H1 (cell line): Measurements from ENCODE around the gene METTL5. TPM values are rescaled to one million over a fixed set of nuclear protein-coding genes. Genes with fewer than 3 reads are reported as not detected.

Experiments
- CTCF ChIA-PET: fragments of 300-600 bp; sonication (Branson Sonifier 250); formaldehyde crosslinking; loops from one replicate; lab custom pipeline; 2021; ENCODE audit not compliant: partially characterized antibody; lab: Charles Lee
- POLR2A ChIA-PET: fragments of 300-600 bp; sonication (Branson Sonifier 250); formaldehyde crosslinking; loops from one replicate; lab custom pipeline; 2021; ENCODE audit warnings: inconsistent platforms; ENCODE audit not compliant: partially characterized antibody; lab: Charles Lee
- DNase-seq, 2 experiments: peaks; one replicate each; pipeline versions ENCODE4 v3.0.0 to v3.0.0-alpha.2; 2010 to 2022; ENCODE audit warnings: low spot score in 2 of 2, low read depth in 1 of 2, mixed read lengths in 1 of 2
- FAIRE-seq: peaks from 2 replicates; lab custom pipeline; 2011; peaks lifted over from hg19 to GRCh38; lab: Jason Lieb, UNC
- H2AFZ ChIP-seq: 2 replicates; pipeline ENCODE4 v1.8.1; 2012; ENCODE audit warnings: low read length, inconsistent platforms
- H2AK5ac ChIP-seq: 2 replicates; pipeline ENCODE4 v1.6.1; 2013; ENCODE audit warnings: low read depth, low read length
- H2BK120ac ChIP-seq: replicated peaks from 2 replicates; pipeline ENCODE3; 2013; ENCODE audit warnings: low read depth, low read length, inconsistent platforms
- H2BK12ac ChIP-seq: 2 replicates; pipeline ENCODE4 v1.6.1; 2013; ENCODE audit warnings: low read depth, low read length
- H2BK15ac ChIP-seq: 2 replicates; pipeline ENCODE4 v1.6.1; 2013; ENCODE audit warnings: low read length
- H2BK20ac ChIP-seq: 2 replicates; pipeline ENCODE4 v1.6.1; 2013; ENCODE audit warnings: low read length
- H2BK5ac ChIP-seq: 2 replicates; pipeline ENCODE4 v1.6.1; 2013; ENCODE audit warnings: low read depth, low read length
- H3K14ac ChIP-seq: 2 replicates; pipeline ENCODE4 v1.6.1; 2013; ENCODE audit warnings: inconsistent platforms; ENCODE audit not compliant: insufficient read length
- H3K18ac ChIP-seq: 2 replicates; pipeline ENCODE4 v1.6.1; 2013; ENCODE audit warnings: low read length; ENCODE audit errors: extremely low read depth
- H3K23ac ChIP-seq: 2 replicates; pipeline ENCODE4 v1.6.1; 2013; ENCODE audit warnings: inconsistent platforms; ENCODE audit not compliant: insufficient read length
- H3K23me2 ChIP-seq: 2 replicates; pipeline ENCODE4 v1.6.1; 2013; ENCODE audit warnings: low read depth, low read length
- H3K27ac ChIP-seq: 2 replicates; pipeline ENCODE4 v1.6.1; 2011; ENCODE audit warnings: low read depth, low read length, inconsistent platforms
- H3K27me3 ChIP-seq, 4 experiments: replicated peaks in 1 of 4; 1 replicate in 1 of 4; 2 replicates in 3 of 4; pipeline versions ENCODE4 v1.6.1 to v1.8.1; 2011 to 2013; ENCODE audit warnings: low read length in 3 of 4, mild to moderate bottlenecking in 3 of 4, inconsistent platforms in 2 of 4, mixed read lengths in 2 of 4, moderate library complexity in 1 of 4; ENCODE audit not compliant: control insufficient read depth in 3 of 4, insufficient read depth in 3 of 4; ENCODE audit errors: extremely low read depth in 1 of 4
- H3K36me3 ChIP-seq, 4 experiments: 2 replicates each; pipeline versions ENCODE4 v1.6.1 to v1.8.1; 2011 to 2013; ENCODE audit warnings: mild to moderate bottlenecking in 4 of 4, low read length in 3 of 4, moderate library complexity in 2 of 4, control low read depth in 1 of 4, inconsistent platforms in 1 of 4; ENCODE audit not compliant: insufficient read depth in 4 of 4, control insufficient read depth in 2 of 4
- H3K4ac ChIP-seq: replicated peaks from 2 replicates; pipeline ENCODE3; 2013; ENCODE audit warnings: low read length, low read depth, mixed read lengths, inconsistent platforms; ENCODE audit not compliant: insufficient read length
- H3K4me1 ChIP-seq, 4 experiments: replicated peaks in 1 of 4; 1 replicate in 1 of 4; 2 replicates in 3 of 4; pipeline versions ENCODE4 v1.6.1 to v1.8.1; 2011 to 2013; ENCODE audit warnings: low read length in 3 of 4, inconsistent platforms in 2 of 4, mixed read lengths in 1 of 4; ENCODE audit not compliant: insufficient read depth in 4 of 4, control insufficient read depth in 3 of 4
- H3K4me2 ChIP-seq, 2 experiments: 2 replicates each; pipeline versions ENCODE4 v1.6.1 to v1.8.1; 2011 to 2013; ENCODE audit warnings: low read depth in 2 of 2, low read length in 2 of 2, control low read depth in 1 of 2, inconsistent platforms in 1 of 2, mild to moderate bottlenecking in 1 of 2; ENCODE audit not compliant: insufficient read depth in 1 of 2
- H3K4me3 ChIP-seq, 4 experiments: fragments of 200-600, 300-600 bp in 1 of 4; sonication (generic), shearing (Covaris generic), sonication (Bioruptor Twin) in 1 of 4; 2 replicates each; pipeline versions ENCODE4 v1.5.1 to v1.8.1; 2011 to 2016; ENCODE audit warnings: low read length in 4 of 4, low read depth in 3 of 4, control low read depth in 2 of 4, inconsistent platforms in 2 of 4, mild to moderate bottlenecking in 2 of 4, mixed read lengths in 1 of 4, moderate library complexity in 1 of 4; ENCODE audit not compliant: insufficient read depth in 2 of 4; ENCODE audit errors: extremely low read depth in 1 of 4
- H3K56ac ChIP-seq: replicated peaks from 2 replicates; pipeline ENCODE3; 2013; ENCODE audit warnings: low read depth, mild to moderate bottlenecking, mixed read lengths, low read length, inconsistent platforms; ENCODE audit not compliant: insufficient read length
- H3K79me1 ChIP-seq: 2 replicates; pipeline ENCODE4 v1.6.1; 2013; ENCODE audit warnings: low read depth, low read length, control low read depth
- H3K79me2 ChIP-seq, 2 experiments: 2 replicates each; pipeline versions ENCODE4 v1.6.1 to v1.8.1; 2012 to 2013; ENCODE audit warnings: low read length in 2 of 2, mild to moderate bottlenecking in 2 of 2, inconsistent platforms in 1 of 2; ENCODE audit not compliant: insufficient read depth in 2 of 2, control insufficient read depth in 1 of 2
- H3K9ac ChIP-seq, 4 experiments: replicated peaks in 1 of 4; 1 replicate in 1 of 4; 2 replicates in 3 of 4; pipeline versions ENCODE4 v1.6.1 to v1.8.1; 2011 to 2013; ENCODE audit warnings: low read depth in 3 of 4, low read length in 3 of 4, control low read depth in 2 of 4, mild to moderate bottlenecking in 2 of 4, moderate library complexity in 2 of 4, inconsistent platforms in 1 of 4; ENCODE audit errors: extremely low read depth in 1 of 4
- H3K9me3 ChIP-seq, 2 experiments: 2 replicates each; pipeline versions ENCODE4 v1.6.1 to v1.8.1; 2012 to 2013; ENCODE audit warnings: mild to moderate bottlenecking in 2 of 2, moderate library complexity in 2 of 2, control low read depth in 1 of 2, inconsistent platforms in 1 of 2, low read depth in 1 of 2, low read length in 1 of 2, mixed read lengths in 1 of 2; ENCODE audit not compliant: insufficient read depth in 2 of 2
- H4K20me1 ChIP-seq, 2 experiments: replicated peaks in 1 of 2; 2 replicates each; pipeline versions ENCODE3 to v1.8.1; 2011 to 2013; ENCODE audit warnings: inconsistent platforms in 2 of 2, low read length in 2 of 2, mild to moderate bottlenecking in 1 of 2; ENCODE audit not compliant: insufficient read depth in 2 of 2, control insufficient read depth in 1 of 2
- H4K5ac ChIP-seq: 2 replicates; pipeline ENCODE4 v1.6.1; 2013; ENCODE audit warnings: low read length, low read depth, mixed read lengths, inconsistent platforms; ENCODE audit not compliant: insufficient read length
- H4K8ac ChIP-seq: 2 replicates; pipeline ENCODE4 v1.8.0; 2013; ENCODE audit warnings: mild to moderate bottlenecking, moderate library complexity, low read length, inconsistent platforms; ENCODE audit not compliant: insufficient read depth; ENCODE audit errors: extremely low read depth
- H4K91ac ChIP-seq: replicated peaks from 2 replicates; pipeline ENCODE3; 2013; ENCODE audit warnings: low read length, mixed read lengths, inconsistent platforms; ENCODE audit not compliant: insufficient read length
- ASH2L ChIP-seq: fragments of 200-600, 300-600 bp; sonication (generic); IDR thresholded peaks from one replicate; pipeline ENCODE4 v1.7.1; 2017; ENCODE audit warnings: low read length
- CBX8 ChIP-seq: fragments of 300-800, 300-1000 bp; sonication (generic); IDR thresholded peaks from 2 replicates; pipeline ENCODE4 v1.7.1; 2016; ENCODE audit warnings: low read depth, low read length, borderline replicate concordance
- CREB1 ChIP-seq: IDR thresholded peaks from 2 replicates; pipeline ENCODE4 v1.6.1; 2012; ENCODE audit warnings: inconsistent platforms
- CTCF ChIP-seq, 3 experiments: IDR thresholded peaks; 1 replicate in 2 of 3; 2 replicates in 1 of 3; pipeline versions ENCODE4 v1.5.1 to v1.6.1; 2011; ENCODE audit warnings: low read length in 3 of 3, mild to moderate bottlenecking in 3 of 3, inconsistent platforms in 2 of 3, low read depth in 1 of 3, moderate library complexity in 1 of 3; ENCODE audit not compliant: insufficient read depth in 1 of 3; ENCODE audit errors: control extremely low read depth in 1 of 3
- KDM5A ChIP-seq: fragments of 200-600 bp; IDR thresholded peaks from 2 replicates; pipeline ENCODE4 v1.7.1; 2012; ENCODE audit warnings: mild to moderate bottlenecking, low read length, inconsistent platforms, mixed read lengths
- NRF1 ChIP-seq: IDR thresholded peaks from 2 replicates; pipeline ENCODE4 v1.6.1; 2011; ENCODE audit warnings: mild to moderate bottlenecking, low read depth, low read length, improper control_type of control experiment
- POLR2A ChIP-seq, 2 experiments: IDR thresholded peaks; 1 replicate in 1 of 2; 2 replicates in 1 of 2; pipeline ENCODE4 v1.6.1; 2011; ENCODE audit warnings: low read depth in 2 of 2, low read length in 2 of 2, mild to moderate bottlenecking in 2 of 2; ENCODE audit errors: control extremely low read depth in 1 of 2
- POLR2AphosphoS5 ChIP-seq: IDR thresholded peaks from 2 replicates; pipeline ENCODE4 v1.6.1; 2011; ENCODE audit warnings: low read depth, low read length
- RXRA ChIP-seq: IDR thresholded peaks from 2 replicates; pipeline ENCODE4 v1.6.1; 2011; ENCODE audit warnings: low read depth, mild to moderate bottlenecking, low read length, moderate library complexity; ENCODE audit not compliant: insufficient read depth
- SP1 ChIP-seq: IDR thresholded peaks from 2 replicates; pipeline ENCODE4 v1.6.1; 2011; ENCODE audit warnings: low read depth, low read length
- SP2 ChIP-seq: IDR thresholded peaks from 2 replicates; pipeline ENCODE4 v1.6.1; 2012; ENCODE audit warnings: mild to moderate bottlenecking, low read length, inconsistent platforms
- TBP ChIP-seq: IDR thresholded peaks from 2 replicates; pipeline ENCODE4 v1.6.1; 2011; ENCODE audit warnings: low read depth, low read length, improper control_type of control experiment
- TEAD4 ChIP-seq: IDR thresholded peaks from 2 replicates; pipeline ENCODE4 v1.6.1; 2012; ENCODE audit warnings: low read depth, low read length, inconsistent platforms, mixed read lengths
- ZNF274 ChIP-seq: IDR thresholded peaks from 2 replicates; pipeline ENCODE4 v1.7.0; 2012; ENCODE audit warnings: low read length, borderline replicate concordance; ENCODE audit errors: extremely low read depth
- WGBS, 2 experiments: shearing (Covaris generic) in 1 of 2; methylation state at CpG; one replicate each; pipeline versions ENCODE4 v1.1.6 to v1.1.7; 2013 to 2015; ENCODE audit warnings: low lambda C conversion rate in 2 of 2, mixed read lengths in 2 of 2, inconsistent platforms in 1 of 2, low coverage in 1 of 2, missing lambda C conversion rate in 1 of 2; ENCODE audit not compliant: insufficient replicate concordance in 2 of 2, insufficient coverage in 1 of 2, insufficient read length in 1 of 2; ENCODE audit errors: extremely low coverage in 1 of 2, missing lambda C conversion rate in 1 of 2; 5-methylcytosine and 5-hydroxymethylcytosine counted together
- polyA plus RNA-seq, 7 experiments: library from polyadenylated mRNA; depleted of rRNA in 3 of 7; stranded (reverse) in 5 of 7; unstranded in 2 of 7; fragments of >200 nt in 5 of 7; fragments of 200-250 nt in 2 of 7; gene quantifications; 1 replicate in 5 of 7; 2 replicates in 1 of 7; 4 replicates in 1 of 7; pipeline versions ENCODE4 v1.2.1 to v1.2.3, GENCODE V29; 2011 to 2013; ENCODE audit warnings: missing spikeins in 2 of 7, mixed read lengths in 2 of 7
- total RNA-seq: library from RNA; stranded (reverse); fragmentation: NEBNext Ultra II Directional; extraction: Animal tissue kit (Norgen Biotek cat#: 25700); gene quantifications from 2 replicates; pipeline ENCODE4 v1.2.1, GENCODE V29; 2021

Gene METTL5
- total and polyA plus RNA-seq, 2 of the 8 experiments (the other 6 are each of a cell fraction or from before 2014, with no cell fraction given), result 34.5 to 74.1 TPM

- H3K9me3 ChIP-seq, result no peaks in the 10 kb centered on the region
- H3K56ac ChIP-seq, result no peak overlapping the region
- H4K20me1 ChIP-seq, result no peaks in the 10 kb centered on the region
- H3K4ac ChIP-seq, result no peak overlapping the region
- H2BK15ac ChIP-seq, result no peak overlapping the region
- no peak overlapping the region for H3K18ac ChIP-seq
- no peaks in the 10 kb centered on the region for H3K27me3 ChIP-seq
- ChIA-PET CTCF (interaction anchor here (0.8 to 1.3 kb wide), 3 partner anchors 14 to 527 kb away, joined by 3 to 6 read pairs (median 4); no protein-coding TSS in a partner anchor), POLR2A (no interaction called here)
- no peak overlapping the region for H3K4me2 ChIP-seq
- no peak for FAIRE-seq
- no peak overlapping the region for H3K9ac ChIP-seq
- no peak overlapping the region for H3K4me3 ChIP-seq
- H2BK12ac ChIP-seq, result no peak overlapping the region
- peaks cover 2 to 35% (median 11%) of the 10 kb centered on the region in 4 experiments; a peak in 6 of 8 replicates for H3K36me3 ChIP-seq
- H3K23ac ChIP-seq, result no peak overlapping the region
- no peak overlapping the region for H2AK5ac ChIP-seq
- no peak overlapping the region for H3K27ac ChIP-seq
- no peak overlapping the region for H4K5ac ChIP-seq
- H3K79me2 ChIP-seq, result peaks cover 0 to 9% of the 10 kb centered on the region in 2 experiments; a peak in 2 of 4 replicates
- H4K8ac ChIP-seq, result no peak overlapping the region
- peaks cover 2% of the 10 kb centered on the region; the same call in 1 of the 2 replicates for H3K79me1 ChIP-seq
- no peak overlapping the region for H4K91ac ChIP-seq
- H3K23me2 ChIP-seq, result peaks cover 5% of the 10 kb centered on the region; the same call in 1 of the 2 replicates
- H3K4me1 ChIP-seq, result peaks cover 0 to 4% (median 2%) of the 10 kb centered on the region in 4 experiments; a peak in 3 of 7 replicates
- no peak overlapping the region for H2AFZ ChIP-seq
- no peak for DNase-seq
- no peak overlapping the region for H2BK120ac ChIP-seq
- H3K14ac ChIP-seq, result no peak overlapping the region
- H2BK5ac ChIP-seq, result no peak overlapping the region
- 82% methylated on average over 3 of the region's 3 CpGs; no CpG with 5 or more reads in 1 of the 2 experiments for WGBS, 2 experiments
- no peak overlapping the region for H2BK20ac ChIP-seq
- no peak for TF ChIP-seq CTCF (IDR thresholded peaks at IDR 0.05; ENCODE audit: control extremely low read depth in 1 of 3, insufficient read depth in 1 of 3, low read depth in 1 of 3, low read length in 3 of 3)
- TF ChIP-seq RXRA, result no peak
- no peak for TF ChIP-seq ZNF274
- no peak for TF ChIP-seq CREB1
- TF ChIP-seq NRF1, result no peak
- TF ChIP-seq TBP, result no peak
- TF ChIP-seq ASH2L, result no peak
- TF ChIP-seq CBX8, result no peak
- TF ChIP-seq POLR2A (IDR thresholded peaks at IDR 0.05; ENCODE audit: control extremely low read depth in 1 of 2, low read depth in 2 of 2, low read length in 2 of 2), result no peak
- TF ChIP-seq SP2, result no peak
- no peak for TF ChIP-seq KDM5A
- TF ChIP-seq TEAD4, result no peak
- no peak for TF ChIP-seq SP1
- TF ChIP-seq POLR2AphosphoS5, result no peak
These were observed 2.7 kb downstream of the METTL5 start for GRCh38 chr2:169822036-169822435.
